TTC549 (cell line): ENCODE data around the gene SHTN1.

ENCODE experiments used
- FAIRE-seq: peaks from 2 replicates; lab custom pipeline; 2012; peaks lifted over from hg19 to GRCh38; lab: Jason Lieb, UNC

Gene SHTN1

GRCh38 chr10:116917481-116917880 lies 87.5 kb downstream of the SHTN1 start:
- no peak for FAIRE-seq

GRCh38 chr10:116915340-116915739 lies 89.6 kb downstream of the SHTN1 start:
- no peak for FAIRE-seq

GRCh38 chr10:116913695-116914094 lies 91.3 kb downstream of the SHTN1 start:
- no peak for FAIRE-seq

GRCh38 chr10:116912162-116912561 lies 92.8 kb downstream of the SHTN1 start:
- no peak for FAIRE-seq

- no peak for FAIRE-seq
Observed at GRCh38 chr10:116910910-116911309, 94.1 kb downstream of the SHTN1 start.

- no peak for FAIRE-seq
Observed at GRCh38 chr10:116909307-116909706, 95.7 kb downstream of the SHTN1 start.

GRCh38 chr10:116907245-116907987 lies 97.6 kb downstream of the SHTN1 start:
- no peak for FAIRE-seq

GRCh38 chr10:116905845-116906210 lies 99.2 kb downstream of the SHTN1 start:
- FAIRE-seq: no peak

GRCh38 chr10:116899626-116900025 lies 105.4 kb downstream of the SHTN1 start:
- FAIRE-seq: no peak

GRCh38 chr10:116893686-116894037 lies 111.3 kb downstream of the SHTN1 start:
- no peak for FAIRE-seq

GRCh38 chr10:116892907-116893685 lies 111.9 kb downstream of the SHTN1 start:
- FAIRE-seq: no peak

- FAIRE-seq: no peak
Observed at GRCh38 chr10:116891208-116891607, 113.8 kb downstream of the SHTN1 start.

GRCh38 chr10:116889066-116889465 lies 115.9 kb downstream of the SHTN1 start:
- FAIRE-seq: no peak

GRCh38 chr10:116888380-116889055 lies 116.5 kb downstream of the SHTN1 start:
- FAIRE-seq: no peak

- no peak for FAIRE-seq
Observed at GRCh38 chr10:116886772-116887171, 118.2 kb downstream of the SHTN1 start.

GRCh38 chr10:116882639-116883038 lies 122.3 kb downstream of the SHTN1 start:
- no peak for FAIRE-seq

GRCh38 chr10:116880716-116881482 lies 124.1 kb downstream of the SHTN1 start:
- no peak for FAIRE-seq

GRCh38 chr10:116879817-116880216 lies 125.2 kb downstream of the SHTN1 start:
- FAIRE-seq: no peak

- no peak for FAIRE-seq
Observed at GRCh38 chr10:116878123-116878522, 126.9 kb downstream of the SHTN1 start.

GRCh38 chr10:116877391-116877790 lies 127.6 kb downstream of the SHTN1 start:
- FAIRE-seq: no peak

- no peak for FAIRE-seq
Observed at GRCh38 chr10:116875897-116876296, 129.1 kb downstream of the SHTN1 start.

GRCh38 chr10:116873134-116873533 lies 131.9 kb downstream of the SHTN1 start:
- no peak for FAIRE-seq

- no peak for FAIRE-seq
Observed at GRCh38 chr10:116870949-116871348, 134.0 kb downstream of the SHTN1 start.
